Large intestine (tissue), 3 donors: ENCODE data around the gene PAPSS1. TPM values are rescaled to one million over a fixed set of nuclear protein-coding genes. Genes with fewer than 3 reads are reported as not detected.
"Not testable (repeated sequence)": the region's sequence is repeated elsewhere in the genome, so short reads cannot be mapped to it uniquely, and the experiment has no call there.

Source experiments
- DNase-seq, 2 donors: peaks; one replicate each; pipeline versions ENCODE4 v3.0.0 to v3.0.0-alpha.2; 2013
- H3K27ac ChIP-seq: one replicate; pipeline ENCODE4 v1.5.1; 2013; ENCODE audit warnings: low read length
- H3K27me3 ChIP-seq: 2 replicates; pipeline ENCODE4 v1.6.1; 2013; ENCODE audit warnings: low read length; ENCODE audit not compliant: control insufficient read depth, insufficient read depth
- H3K36me3 ChIP-seq: 2 replicates; pipeline ENCODE4 v1.6.1; 2013; ENCODE audit warnings: low read length; ENCODE audit not compliant: control insufficient read depth, insufficient read depth
- H3K4me1 ChIP-seq: one replicate; pipeline ENCODE4 v1.6.1; 2013; ENCODE audit warnings: low read length; ENCODE audit not compliant: control insufficient read depth, insufficient read depth
- H3K4me3 ChIP-seq: one replicate; pipeline ENCODE4 v1.5.1; 2013; ENCODE audit warnings: low read length
- H3K9me3 ChIP-seq: one replicate; pipeline ENCODE4 v1.6.1; 2013; ENCODE audit warnings: mild to moderate bottlenecking, low read depth, low read length, moderate library complexity; ENCODE audit not compliant: control insufficient read depth
- WGBS: methylation state at CpG from one replicate; pipeline ENCODE4 v1.1.5; 2013; ENCODE audit warnings: low lambda C conversion rate; ENCODE audit not compliant: insufficient coverage; 5-methylcytosine and 5-hydroxymethylcytosine counted together
- polyA plus RNA-seq: library from polyadenylated mRNA; unstranded; fragments of 120-200 nt; gene quantifications from one replicate; pipeline ENCODE4 v1.2.1, GENCODE V29; 2013

The PAPSS1 gene
- polyA plus RNA-seq, 1 donor, result 50.7 TPM

DNA sequence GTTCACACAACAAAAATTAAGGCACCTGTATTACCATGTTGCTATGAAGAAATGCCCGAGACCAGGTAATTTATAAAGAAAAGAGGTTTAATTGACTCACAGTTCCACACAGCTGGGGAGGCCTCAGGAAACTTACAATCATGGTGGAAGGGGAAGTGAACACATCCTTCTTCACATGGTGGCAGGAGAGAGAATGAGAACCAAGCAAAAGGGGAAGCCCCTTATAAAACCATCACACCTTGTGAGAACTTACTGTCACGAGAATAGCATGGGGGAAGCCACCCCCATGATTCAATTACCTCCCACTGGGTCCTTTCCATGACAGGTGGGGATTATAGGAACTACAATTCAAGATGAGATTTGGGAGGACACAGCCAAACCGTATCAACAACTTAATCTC lies 68.6 kb downstream of the PAPSS1 start:
- peaks cover 22% of the 10 kb centered on the region for H3K36me3 ChIP-seq
- not testable (repeated sequence) for DNase-seq, H3K4me3 ChIP-seq, H3K27me3 ChIP-seq, H3K27ac ChIP-seq, H3K9me3 ChIP-seq, H3K4me1 ChIP-seq
- 100% methylated on average over 1 of the region's 3 CpGs for WGBS

DNA sequence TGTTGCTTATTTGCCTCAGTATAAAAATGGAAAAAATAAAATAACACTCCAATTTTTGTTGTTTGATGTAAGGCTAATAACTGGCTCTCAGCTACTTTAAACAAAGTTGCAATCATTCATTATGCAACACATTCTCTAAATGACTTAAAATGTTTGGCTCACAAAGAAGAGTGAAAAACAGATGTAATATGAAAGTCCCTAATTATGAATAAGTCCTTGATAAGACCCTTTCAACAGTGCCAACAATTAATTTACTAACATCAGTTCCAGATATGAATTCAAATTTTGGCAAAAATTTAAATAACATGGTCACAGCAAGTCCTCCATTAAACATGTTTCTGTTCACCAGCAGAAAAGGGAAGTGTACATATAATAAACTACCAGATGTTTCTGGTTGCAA lies 69.8 kb downstream of the PAPSS1 start:
- H3K36me3 ChIP-seq, result peaks cover 22% of the 10 kb centered on the region
- no peak overlapping the region for H3K4me3 ChIP-seq
- no peaks in the 10 kb centered on the region for H3K27me3 ChIP-seq
- H3K27ac ChIP-seq, result no peak overlapping the region
- no peak for DNase-seq
- no peaks in the 10 kb centered on the region for H3K9me3 ChIP-seq
- H3K4me1 ChIP-seq, result no peaks in the 10 kb centered on the region

DNA sequence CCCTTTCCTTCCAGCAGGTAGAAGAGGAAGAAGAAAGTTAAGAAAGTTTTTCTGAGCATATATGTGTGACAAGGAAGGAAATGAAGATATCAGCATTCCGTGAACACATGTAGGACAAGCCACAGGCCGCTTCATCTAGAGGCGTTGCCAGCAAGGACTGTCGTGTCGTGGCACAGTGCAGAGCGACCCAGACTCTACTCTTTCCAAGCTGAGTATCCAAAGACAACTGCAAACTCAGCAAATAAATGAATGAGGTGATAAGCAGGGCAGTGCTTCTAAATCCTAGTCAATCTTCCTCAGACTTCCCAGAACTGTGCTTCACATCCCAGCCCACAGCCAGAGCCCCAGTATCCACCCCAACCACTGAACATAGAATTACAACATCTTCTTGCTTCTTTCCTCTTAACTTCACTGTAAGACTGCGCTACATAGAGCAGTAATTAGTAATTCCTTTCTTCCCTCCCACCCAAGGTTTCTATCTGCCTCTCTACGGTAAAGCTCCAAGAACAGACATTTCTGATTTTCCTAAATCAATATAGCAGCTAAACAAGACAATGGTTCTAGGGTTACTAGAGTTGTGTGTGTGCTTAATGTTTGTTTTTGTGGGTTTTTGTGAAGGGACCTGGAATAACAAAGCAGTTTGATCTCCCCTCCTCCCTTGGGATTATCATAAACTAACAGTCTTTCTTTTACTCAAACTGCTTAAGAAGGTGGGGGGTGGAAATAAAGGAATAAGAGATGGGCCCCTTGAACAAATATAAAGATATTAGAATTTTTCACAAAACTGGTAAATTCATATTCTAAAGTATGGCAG lies 71.6 kb downstream of the PAPSS1 start:
- Histone ChIP-seq H3K4me3 (no peak overlapping the region), H3K4me1 (no peaks in the 10 kb centered on the region), H3K9me3 (no peaks in the 10 kb centered on the region), H3K36me3 (peaks cover 29% of the 10 kb centered on the region), H3K27ac (no peak overlapping the region), H3K27me3 (no peaks in the 10 kb centered on the region)
- DNase-seq, result no peak
- no CpG with 5 or more reads among the region's 8 CpGs for WGBS

DNA sequence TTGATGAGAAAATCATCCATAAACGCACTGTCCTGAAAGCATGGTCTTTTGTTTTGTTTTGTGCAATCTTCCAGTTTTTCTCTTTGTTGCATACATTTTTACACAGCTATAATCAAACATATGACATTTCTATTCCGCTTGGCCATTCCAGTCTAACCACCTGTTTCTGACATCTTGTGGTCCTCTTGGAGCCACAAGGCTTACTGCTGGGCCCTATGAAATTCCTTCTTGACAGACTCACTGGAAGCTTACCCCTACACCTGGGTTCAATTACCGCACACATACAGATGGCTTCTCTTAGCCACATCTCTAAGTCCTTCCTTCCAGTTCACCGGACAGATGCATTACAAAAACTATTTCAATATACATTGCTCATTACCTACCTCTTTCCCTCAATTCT lies 72.4 kb downstream of the PAPSS1 start:
- no peak overlapping the region for H3K4me3 ChIP-seq
- H3K36me3 ChIP-seq, result peaks cover 31% of the 10 kb centered on the region
- no peak for DNase-seq
- 85% methylated on average over 2 of the region's 4 CpGs for WGBS
- H3K9me3 ChIP-seq, result no peaks in the 10 kb centered on the region
- no peaks in the 10 kb centered on the region for H3K27me3 ChIP-seq
- no peaks in the 10 kb centered on the region for H3K4me1 ChIP-seq
- no peak overlapping the region for H3K27ac ChIP-seq

DNA sequence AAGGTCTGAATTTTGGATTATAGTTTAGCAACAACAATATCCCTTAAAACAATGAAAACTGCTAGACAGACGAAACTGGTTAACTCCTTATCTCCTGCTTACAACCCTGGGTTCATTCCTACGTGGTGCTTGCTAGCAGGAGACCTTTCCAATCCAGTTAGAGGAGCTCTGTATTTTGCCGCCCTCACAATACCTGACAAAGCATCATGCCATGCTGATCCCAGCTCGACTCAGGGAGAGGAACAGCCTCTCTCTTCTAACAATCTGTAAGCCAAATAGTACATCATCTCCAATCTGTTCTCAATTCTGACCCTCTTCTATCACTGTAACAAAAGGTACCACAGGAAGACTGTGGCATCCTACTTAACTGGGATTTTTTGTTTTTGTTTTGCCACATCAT lies 74.4 kb downstream of the PAPSS1 start:
- no peaks in the 10 kb centered on the region for H3K4me1 ChIP-seq
- no peak for DNase-seq
- no CpG with 5 or more reads among the region's 4 CpGs for WGBS

DNA sequence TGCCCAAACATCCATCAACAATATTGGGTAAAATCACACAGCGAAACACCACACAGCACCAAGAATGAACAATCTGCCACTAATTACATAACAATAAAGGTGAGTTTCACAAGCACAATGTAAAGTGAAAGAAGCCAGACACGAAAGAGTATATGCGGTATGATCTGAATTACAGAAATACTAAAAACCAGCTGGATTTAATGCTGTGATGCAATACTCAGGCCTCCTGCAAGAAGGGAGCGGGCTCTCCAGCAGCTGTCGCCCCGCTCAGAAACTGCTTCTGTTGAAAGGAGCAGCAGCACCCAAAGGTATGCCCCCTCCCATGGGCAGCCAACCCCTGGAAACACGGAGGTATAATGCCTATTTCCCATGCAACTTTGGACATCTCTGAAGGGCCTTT lies 77.0 kb downstream of the PAPSS1 start:
- H3K9me3 ChIP-seq, result no peaks in the 10 kb centered on the region
- no peak overlapping the region for H3K27ac ChIP-seq
- 100% methylated on average over 1 of the region's 7 CpGs for WGBS
- H3K4me3 ChIP-seq, result no peak overlapping the region
- DNase-seq, result no peak
- H3K4me1 ChIP-seq, result no peaks in the 10 kb centered on the region
- no peaks in the 10 kb centered on the region for H3K27me3 ChIP-seq
- H3K36me3 ChIP-seq, result peaks cover 21% of the 10 kb centered on the region

More for the DNA sequence above, 74.4 kb downstream of the PAPSS1 start:
- Histone ChIP-seq H3K27me3 (no peaks in the 10 kb centered on the region), H3K9me3 (no peaks in the 10 kb centered on the region), H3K4me3 (no peak overlapping the region), H3K27ac (no peak overlapping the region), H3K36me3 (peaks cover 21% of the 10 kb centered on the region)

DNA sequence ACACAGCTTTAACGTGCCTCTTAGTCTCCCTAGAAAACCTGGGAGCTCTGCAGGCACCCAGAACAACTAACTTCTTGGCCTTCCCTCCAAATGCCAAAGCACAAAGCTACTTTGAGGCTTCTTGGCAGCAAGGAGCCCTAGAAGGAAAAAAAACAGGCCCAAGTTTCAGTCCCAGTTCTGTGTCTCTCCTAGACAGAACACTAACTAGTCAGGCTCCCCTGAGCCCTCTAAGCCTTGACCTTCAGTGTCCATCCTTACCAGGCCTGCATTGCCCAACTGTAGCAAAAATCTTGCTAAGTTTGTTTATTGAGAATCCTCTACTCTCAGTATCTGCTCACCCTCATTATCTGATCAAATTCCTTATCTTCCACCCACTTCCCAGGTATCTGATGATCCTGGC lies 79.2 kb downstream of the PAPSS1 start:
- H3K9me3 ChIP-seq, result no peaks in the 10 kb centered on the region
- H3K27me3 ChIP-seq, result no peaks in the 10 kb centered on the region
- H3K4me3 ChIP-seq, result no peak overlapping the region
- WGBS, result 60% methylated on average over 1 of the region's 1 CpG
- H3K4me1 ChIP-seq, result no peaks in the 10 kb centered on the region
- DNase-seq, result no peak
- H3K27ac ChIP-seq, result no peak overlapping the region
- H3K36me3 ChIP-seq, result peaks cover 17% of the 10 kb centered on the region

DNA sequence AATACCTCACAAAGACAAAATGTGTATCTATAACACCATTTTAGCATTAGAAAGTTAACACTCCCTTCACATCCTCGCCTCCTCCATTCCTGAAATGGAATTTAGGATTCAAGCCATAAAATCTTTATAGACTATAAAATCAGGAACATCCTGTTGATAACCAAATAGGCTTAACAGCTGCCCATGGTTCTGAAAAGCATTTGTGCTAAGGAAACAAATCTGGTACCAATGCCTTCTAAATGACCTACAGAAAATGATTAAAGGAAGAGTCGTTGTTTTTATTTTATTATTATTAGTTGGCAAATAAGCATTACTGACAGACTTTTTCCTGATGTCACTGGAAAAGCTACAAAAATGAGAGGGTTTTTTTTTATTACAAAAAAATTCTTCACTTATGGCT lies 79.8 kb downstream of the PAPSS1 start:
- no peak for DNase-seq
- no peak overlapping the region for H3K4me3 ChIP-seq
- no peaks in the 10 kb centered on the region for H3K9me3 ChIP-seq
- 100% methylated on average over 1 of the region's 2 CpGs for WGBS
- H3K4me1 ChIP-seq, result no peaks in the 10 kb centered on the region
- H3K36me3 ChIP-seq, result peaks cover 17% of the 10 kb centered on the region
- no peak overlapping the region for H3K27ac ChIP-seq
- no peaks in the 10 kb centered on the region for H3K27me3 ChIP-seq

DNA sequence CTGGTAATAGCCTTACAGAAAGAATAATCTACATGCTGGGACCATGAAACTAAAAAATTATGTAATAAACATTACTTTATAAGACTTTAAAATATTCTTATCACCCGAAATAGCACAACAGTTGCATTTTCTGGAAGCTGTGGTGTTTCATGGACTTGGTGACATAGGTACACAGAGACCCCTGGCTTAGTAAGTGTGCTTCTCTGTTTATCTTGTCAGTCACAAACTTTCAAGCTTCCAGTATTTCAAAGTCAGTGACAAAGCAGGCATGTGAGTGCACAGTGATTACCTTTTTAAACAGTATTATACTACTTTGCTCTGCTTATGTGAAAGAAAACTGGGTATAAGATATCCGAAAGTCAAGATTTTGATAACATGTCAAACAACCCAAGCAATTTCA lies 84.3 kb downstream of the PAPSS1 start:
- no peak for DNase-seq
- peaks cover 3% of the 10 kb centered on the region for H3K9me3 ChIP-seq
- no peaks in the 10 kb centered on the region for H3K27me3 ChIP-seq
- peaks cover 12% of the 10 kb centered on the region for H3K4me1 ChIP-seq
- H3K4me3 ChIP-seq, result no peak overlapping the region
- 100% methylated on average over 1 of the region's 2 CpGs for WGBS
- H3K36me3 ChIP-seq, result peaks cover 2% of the 10 kb centered on the region
- no peak overlapping the region for H3K27ac ChIP-seq

DNA sequence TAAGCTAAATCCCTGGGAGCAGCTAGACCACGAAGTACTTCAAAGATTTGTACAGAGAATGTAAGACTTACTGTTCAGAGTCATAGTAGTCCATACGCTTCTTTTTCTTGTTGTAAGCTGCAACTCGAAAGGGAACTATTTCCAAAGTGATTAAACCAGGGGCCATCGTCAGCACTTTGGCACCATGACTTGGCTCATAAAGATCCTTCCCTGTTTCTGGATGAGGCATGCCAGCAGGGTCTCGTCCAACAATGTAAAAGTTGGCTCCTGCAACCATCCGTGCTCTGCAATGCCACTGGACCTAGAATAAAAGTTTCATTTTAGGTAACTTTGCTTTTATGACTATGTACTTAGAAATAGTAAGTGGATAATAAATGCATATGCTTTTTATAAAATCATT lies 88.5 kb downstream of the PAPSS1 start:
- Histone ChIP-seq H3K4me1 (peaks cover 12% of the 10 kb centered on the region), H3K27me3 (no peaks in the 10 kb centered on the region), H3K4me3 (no peak overlapping the region), H3K9me3 (peaks cover 3% of the 10 kb centered on the region), H3K27ac (no peak overlapping the region), H3K36me3 (peaks cover 5% of the 10 kb centered on the region)
- no peak for DNase-seq
- no CpG with 5 or more reads among the region's 6 CpGs for WGBS

DNA sequence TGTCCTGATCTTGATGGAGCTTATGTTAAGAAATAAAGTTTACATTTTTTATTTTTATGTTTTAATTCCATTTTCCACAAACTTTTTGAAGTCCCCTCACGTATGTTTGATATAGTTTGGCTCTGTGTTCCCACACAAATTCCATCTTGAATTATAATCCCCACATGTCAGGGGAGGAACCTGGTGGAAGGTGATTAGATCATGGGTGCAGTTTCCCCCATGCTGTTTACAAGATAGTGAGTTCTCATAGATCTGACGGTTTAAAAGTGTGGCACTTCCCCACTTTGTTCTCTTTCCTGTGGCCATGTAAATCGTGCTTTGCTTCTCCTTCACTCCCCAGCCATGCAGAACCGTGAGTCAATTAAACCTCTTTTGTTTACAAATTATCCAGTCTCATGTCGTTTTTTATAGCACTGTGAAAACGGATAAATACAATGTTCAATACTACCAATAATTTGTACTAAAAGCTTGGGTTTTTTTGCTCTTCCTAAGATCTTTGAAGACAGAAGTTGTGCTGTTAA lies 89.8 kb downstream of the PAPSS1 start:
- WGBS, result 75% methylated on average over 4 of the region's 6 CpGs
- peaks cover 5% of the 10 kb centered on the region for H3K9me3 ChIP-seq
- no peak overlapping the region for H3K4me3 ChIP-seq
- peaks cover 12% of the 10 kb centered on the region for H3K4me1 ChIP-seq
- no peak for DNase-seq
- no peaks in the 10 kb centered on the region for H3K27me3 ChIP-seq
- peaks cover 5% of the 10 kb centered on the region for H3K36me3 ChIP-seq
- no peak overlapping the region for H3K27ac ChIP-seq
